Testis (tissue), 2 donors: ENCODE measurements around the gene RASGEF1C.

ENCODE experiments used
- CTCF ChIP-seq, 3 experiments: fragments of 450-650 bp in 2 of 3; fragments of 200-600 bp in 1 of 3; sonication (generic) in 1 of 3; IDR thresholded peaks; one replicate each; pipeline ENCODE4 v1.5.1; 2016 to 2019; ENCODE audit warnings: antibody characterized with exemption in 3 of 3, mild to moderate bottlenecking in 2 of 3, moderate library complexity in 1 of 3
- POLR2A ChIP-seq: fragments of 450-650 bp; IDR thresholded peaks from one replicate; pipeline ENCODE4 v1.6.1; 2017; ENCODE audit warnings: antibody characterized with exemption, mild to moderate bottlenecking, moderate library complexity

- TF ChIP-seq CTCF (IDR thresholded peaks at IDR 0.05) (no peak), POLR2A (no peak)
Observed at GRCh38 chr5:180133551-180133950, 75.5 kb downstream of the RASGEF1C start.
